WTC11 (cell line): Measurements from ENCODE around the gene ABCA5. TPM values are rescaled to one million over a fixed set of nuclear protein-coding genes. Genes with fewer than 3 reads are reported as not detected.

ENCODE experiments used
- ATAC-seq: fragments of 200-7000 bp; cut with Tn5 transposase; 2 replicates; pipeline ENCODE4 v1.10.0; 2021; ENCODE audit warnings: mild to moderate bottlenecking, moderate library complexity
- CTCF ChIA-PET: fragments of 300-600 bp; sonication (Branson Sonifier 250); formaldehyde crosslinking; loops from one replicate; lab custom pipeline; 2021; ENCODE audit warnings: antibody characterized with exemption; lab: Charles Lee
- POLR2A ChIA-PET: fragments of 350-600 bp; sonication (Branson Sonifier 250); formaldehyde crosslinking; loops from one replicate; lab custom pipeline; 2021; ENCODE audit warnings: antibody characterized with exemption; lab: Charles Lee
- DNase-seq: peaks from one replicate; pipeline ENCODE4 v3.0.0; 2021; ENCODE audit warnings: low spot score
- H3K27ac Mint-ChIP-seq: 2 replicates; pipeline ENCODE4 v1.8.0; 2021; ENCODE audit warnings: mixed read lengths
- H3K27me3 Mint-ChIP-seq: 2 replicates; pipeline ENCODE4 v1.8.0; 2021; ENCODE audit warnings: low read depth, mild to moderate bottlenecking, moderate library complexity, mixed read lengths
- H3K36me3 Mint-ChIP-seq: 2 replicates; pipeline ENCODE4 v1.8.0; 2021; ENCODE audit warnings: mixed read lengths
- H3K4me1 Mint-ChIP-seq: 2 replicates; pipeline ENCODE4 v1.8.0; 2022; ENCODE audit warnings: mixed read lengths
- H3K4me3 Mint-ChIP-seq: 2 replicates; pipeline ENCODE4 v1.8.0; 2021; ENCODE audit warnings: mild to moderate bottlenecking, moderate library complexity, mixed read lengths
- H3K9me3 Mint-ChIP-seq: 2 replicates; pipeline ENCODE4 v1.8.0; 2021; ENCODE audit warnings: mixed read lengths
- AR ChIP-seq: fragments of 250-450 bp; sonication (Bioruptor Pico); IDR thresholded peaks from 2 replicates; pipeline ENCODE4 v1.9.0; 2021; ENCODE audit warnings: mild to moderate bottlenecking
- ARID4B ChIP-seq: sonication (generic); formaldehyde crosslinking; IDR thresholded peaks from 2 replicates; pipeline ENCODE4 v1.8.0; 2023; ENCODE audit warnings: missing genetic modification reagents, mild to moderate bottlenecking, borderline replicate concordance
- ATF2 ChIP-seq: sonication (generic); formaldehyde crosslinking; IDR thresholded peaks from 2 replicates; pipeline ENCODE4 v1.8.1; 2022; ENCODE audit warnings: low read depth, missing genetic modification reagents, borderline replicate concordance
- EMX1 ChIP-seq: fragments of 250-450 bp; sonication (Bioruptor Pico); IDR thresholded peaks from 2 replicates; pipeline ENCODE4 v1.8.0; 2021; ENCODE audit warnings: mild to moderate bottlenecking
- IRF1 ChIP-seq: sonication (generic); formaldehyde crosslinking; IDR thresholded peaks from 2 replicates; pipeline ENCODE4 v1.8.0; 2023; ENCODE audit warnings: missing genetic modification reagents
- MXD4 ChIP-seq: fragments of 250-450 bp; sonication (Bioruptor Pico); IDR thresholded peaks from 2 replicates; pipeline ENCODE4 v1.8.0; 2021; ENCODE audit warnings: mild to moderate bottlenecking, moderate library complexity, borderline replicate concordance
- NFE2L1 ChIP-seq: sonication (generic); formaldehyde crosslinking; IDR thresholded peaks from 2 replicates; pipeline ENCODE4 v1.8.1; 2023; ENCODE audit warnings: missing genetic modification reagents
- PRRX2 ChIP-seq: fragments of 250-450 bp; sonication (Bioruptor Pico); IDR thresholded peaks from 2 replicates; pipeline ENCODE4 v1.8.0; 2021; ENCODE audit warnings: mild to moderate bottlenecking
- TCF7 ChIP-seq: sonication (generic); formaldehyde crosslinking; IDR thresholded peaks from 2 replicates; pipeline ENCODE4 v1.8.0; 2022; ENCODE audit warnings: mild to moderate bottlenecking, low read depth, missing genetic modification reagents, moderate library complexity
- USF1 ChIP-seq: sonication (generic); formaldehyde crosslinking; IDR thresholded peaks from 2 replicates; pipeline ENCODE4 v1.8.0; 2022; ENCODE audit warnings: mild to moderate bottlenecking, missing genetic modification reagents
- ZNF121 ChIP-seq: sonication (generic); formaldehyde crosslinking; IDR thresholded peaks from 2 replicates; pipeline ENCODE4 v1.8.0; 2023; ENCODE audit warnings: missing genetic modification reagents
- ZNF263 ChIP-seq: sonication (generic); formaldehyde crosslinking; IDR thresholded peaks from 2 replicates; pipeline ENCODE4 v1.8.1; 2022; ENCODE audit warnings: low read depth, mild to moderate bottlenecking, moderate library complexity, missing genetic modification reagents
- ZNF281 ChIP-seq: sonication (generic); formaldehyde crosslinking; IDR thresholded peaks from 2 replicates; pipeline ENCODE4 v1.8.0; 2023; ENCODE audit warnings: mild to moderate bottlenecking, missing genetic modification reagents
- ZNF532 ChIP-seq: fragments of 250-450 bp; sonication (Bioruptor Pico); IDR thresholded peaks from 2 replicates; pipeline ENCODE4 v1.9.0; 2021; ENCODE audit warnings: mild to moderate bottlenecking, borderline replicate concordance
- total RNA-seq: library from RNA; stranded (reverse); gene quantifications from 3 replicates; pipeline ENCODE4 v1.2.3, GENCODE V29; 2021

The ABCA5 gene
- total RNA-seq, 1 experiment from 2014 or later: 1.8 TPM

GRCh38 chr17:69222707-69223258, 104.2 kb downstream of the ABCA5 start (continued):
- TF ChIP-seq ARID4B: no peak

- ATAC-seq: no peak
- TF ChIP-seq ZNF532 (CRISPR knock-in tag) (no peak), TCF7 (CRISPR knock-in tag) (no peak), ZNF121 (CRISPR knock-in tag) (no peak), ATF2 (no peak), USF1 (no peak), IRF1 (CRISPR knock-in tag) (no peak), MXD4 (CRISPR knock-in tag) (no peak)
- TF ChIP-seq, all 79 proteins: peak for 0
- H3K27ac Mint-ChIP-seq: no peak overlapping the region
- no peaks in the 10 kb centered on the region for H3K36me3 Mint-ChIP-seq
- H3K4me3 Mint-ChIP-seq: no peak overlapping the region
- no peak for DNase-seq
- ChIA-PET CTCF (interaction anchor here (0.7 kb wide), 1 partner anchor 135 kb away, joined by 3 read pairs; no protein-coding TSS in a partner anchor), POLR2A (no interaction called here)
- no peaks in the 10 kb centered on the region for H3K9me3 Mint-ChIP-seq
- H3K27me3 Mint-ChIP-seq: no peaks in the 10 kb centered on the region
- H3K4me1 Mint-ChIP-seq: no peaks in the 10 kb centered on the region
Measured at GRCh38 chr17:69220098-69220497, 106.8 kb downstream of the ABCA5 start.

- ChIA-PET POLR2A (interaction anchor here (0.5 kb wide), 1 partner anchor 47 kb away, joined by 5 read pairs; no protein-coding TSS in a partner anchor), CTCF (interaction anchor here (0.7 kb wide), 1 partner anchor 134 kb away, joined by 3 read pairs; no protein-coding TSS in a partner anchor)
- Mint-ChIP-seq H3K4me1 (no peaks in the 10 kb centered on the region), H3K9me3 (no peaks in the 10 kb centered on the region), H3K27ac (no peak overlapping the region), H3K36me3 (no peaks in the 10 kb centered on the region), H3K27me3 (no peaks in the 10 kb centered on the region), H3K4me3 (no peak overlapping the region)
- ATAC-seq: peak; percentile 34; the same call in 1 of the 2 replicates
- no peak for DNase-seq
- TF ChIP-seq PRRX2 (no peak), EMX1 (no peak), AR (no peak), NFE2L1 (CRISPR knock-in tag) (no peak), ZNF263 (CRISPR knock-in tag) (no peak), ZNF281 (CRISPR knock-in tag) (no peak)
Measured at GRCh38 chr17:69218986-69219385, 107.9 kb downstream of the ABCA5 start.
